NCI-H2107 (cell line): ENCODE measurements around the gene RALGAPA1.
"Not testable (repeated sequence)": the region's sequence is repeated elsewhere in the genome, so short reads cannot be mapped to it uniquely, and the experiment has no call there.

Experiments
- DNase-seq: peaks from one replicate; lab custom pipeline; 2025; lab: John Stamatoyannopoulos, UW

RALGAPA1 gene

DNA sequence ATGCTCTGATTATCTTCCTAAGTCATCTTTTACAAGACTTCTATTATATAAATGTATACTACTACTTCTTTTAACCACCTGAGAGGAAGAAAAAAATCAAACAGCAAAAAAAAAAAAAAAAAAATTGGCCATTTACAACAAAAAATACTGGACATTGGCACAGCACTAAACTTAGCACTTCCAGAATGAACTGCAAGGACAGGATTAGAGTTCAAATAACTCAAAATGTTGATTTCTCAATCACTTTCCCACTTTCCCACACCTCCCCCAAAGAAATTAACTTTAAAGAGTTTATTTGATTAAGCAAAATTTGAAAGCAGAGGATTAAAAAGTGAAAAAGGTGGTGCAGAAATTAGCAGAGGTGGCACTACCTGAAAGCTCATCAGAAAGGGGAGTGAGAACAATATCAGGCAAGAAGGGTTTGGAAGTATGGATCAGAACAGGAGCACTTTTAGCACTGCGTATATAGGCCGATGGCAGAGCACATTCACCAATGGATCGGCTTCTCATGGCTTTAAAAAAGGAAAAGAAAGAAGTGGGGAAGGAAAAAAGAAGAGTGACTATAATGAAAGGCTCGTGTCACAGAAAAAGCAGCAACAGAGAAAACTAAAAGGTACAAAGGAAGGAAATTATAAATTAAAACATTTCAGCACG is 109.2 kb downstream of the RALGAPA1 start:
- DNase-seq, result no peak

DNA sequence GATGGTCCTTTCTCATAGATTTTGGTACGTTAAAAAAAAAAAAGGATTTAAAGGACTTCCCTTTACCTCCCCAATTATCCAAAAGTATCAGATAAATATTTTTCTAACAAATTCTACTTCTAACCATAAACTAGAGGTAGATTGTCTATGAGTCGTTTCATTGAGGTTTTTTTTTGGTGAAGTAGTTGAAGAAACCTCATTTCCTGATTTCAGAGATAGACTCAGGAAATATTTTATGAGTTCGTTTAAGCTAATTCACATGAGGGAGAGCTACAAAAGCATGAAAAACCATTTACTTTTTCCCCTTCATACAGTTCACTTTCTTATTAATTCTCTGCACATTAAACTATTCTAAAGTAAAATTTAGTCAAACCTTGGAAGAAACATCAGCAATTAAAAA is 112.5 kb downstream of the RALGAPA1 start:
- no peak for DNase-seq

DNA sequence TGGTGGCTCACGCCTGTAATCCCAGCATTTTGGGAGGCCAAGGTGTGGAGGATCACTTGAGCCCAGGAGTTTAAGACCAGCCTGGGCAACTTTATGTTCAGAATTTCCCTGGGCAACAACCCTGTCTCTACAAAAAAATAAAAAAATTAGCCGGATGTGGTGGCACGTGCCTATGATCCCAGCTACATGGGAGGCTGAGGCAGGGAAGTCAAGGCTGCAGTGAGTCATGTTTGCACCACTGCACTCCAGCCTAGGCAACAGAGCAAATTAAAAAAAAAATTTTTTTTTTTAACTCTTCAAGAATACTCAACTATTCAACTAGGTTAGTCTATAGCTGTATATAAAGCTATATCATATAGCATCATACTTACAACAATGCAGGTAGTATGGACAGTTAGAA is 113.0 kb downstream of the RALGAPA1 start:
- DNase-seq, result no peak

DNA sequence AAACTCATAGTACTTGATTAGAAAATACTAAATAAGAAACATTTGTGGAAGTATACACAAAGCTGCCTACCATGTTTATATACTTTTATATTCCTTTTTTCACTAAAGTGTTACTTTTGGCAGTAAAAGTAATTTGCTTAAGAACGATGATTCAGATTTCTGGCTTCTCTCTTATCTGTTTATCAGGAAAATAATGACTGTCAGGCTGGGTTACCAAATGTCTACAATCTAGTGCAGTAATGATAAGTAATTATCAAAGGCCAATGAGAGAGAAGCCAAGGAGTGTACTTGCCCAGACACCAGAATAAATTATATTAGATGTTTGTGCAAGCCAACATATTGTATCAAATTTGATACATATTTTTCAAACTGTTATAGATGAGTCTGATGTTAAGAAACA is 113.4 kb downstream of the RALGAPA1 start:
- no peak for DNase-seq

DNA sequence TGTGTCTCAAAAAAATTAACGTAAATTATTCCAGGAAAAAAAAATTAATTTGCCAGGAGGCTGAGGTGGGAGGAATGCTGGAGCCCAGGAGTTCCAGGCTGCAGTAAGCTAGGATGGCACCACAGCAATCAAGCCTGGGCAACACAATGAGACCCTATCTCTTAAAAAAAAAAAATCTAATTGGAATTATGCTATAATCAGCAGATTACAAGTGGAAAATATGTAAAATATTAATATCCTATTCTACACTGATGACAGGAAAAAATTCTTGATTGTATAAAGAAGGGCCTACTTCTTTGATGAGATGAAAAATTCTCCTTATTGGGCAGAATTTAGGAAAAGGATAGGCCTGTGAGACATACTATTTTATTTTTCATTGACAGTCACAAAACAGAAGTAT is 114.0 kb downstream of the RALGAPA1 start:
- DNase-seq, result no peak

DNA sequence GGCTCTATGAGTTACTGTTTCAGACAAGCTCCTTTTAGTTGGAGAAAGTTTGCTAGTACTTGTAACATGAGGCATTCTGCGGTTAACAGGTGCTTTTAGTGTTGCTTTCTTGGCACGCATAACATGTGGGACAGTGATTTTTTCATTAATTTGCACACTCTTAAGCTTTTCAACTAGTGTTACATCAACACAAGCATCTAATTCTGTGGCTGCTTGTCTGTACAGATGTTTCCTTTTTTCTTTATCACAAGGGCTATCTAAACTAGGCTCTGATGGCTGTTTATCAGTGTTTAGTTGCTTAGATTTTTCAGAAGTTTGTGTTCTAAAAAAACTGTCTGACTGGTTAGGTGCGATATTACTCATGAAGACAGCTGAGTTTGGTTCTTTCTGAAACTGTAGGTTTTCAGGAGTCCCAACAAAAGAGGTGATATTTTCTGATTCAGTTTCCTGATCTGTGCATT is 120.1 kb downstream of the RALGAPA1 start:
- DNase-seq, result no peak

GRCh38 chr14:35688126-35688826 is 120.8 kb downstream of the RALGAPA1 start:
- DNase-seq, result no peak

DNA sequence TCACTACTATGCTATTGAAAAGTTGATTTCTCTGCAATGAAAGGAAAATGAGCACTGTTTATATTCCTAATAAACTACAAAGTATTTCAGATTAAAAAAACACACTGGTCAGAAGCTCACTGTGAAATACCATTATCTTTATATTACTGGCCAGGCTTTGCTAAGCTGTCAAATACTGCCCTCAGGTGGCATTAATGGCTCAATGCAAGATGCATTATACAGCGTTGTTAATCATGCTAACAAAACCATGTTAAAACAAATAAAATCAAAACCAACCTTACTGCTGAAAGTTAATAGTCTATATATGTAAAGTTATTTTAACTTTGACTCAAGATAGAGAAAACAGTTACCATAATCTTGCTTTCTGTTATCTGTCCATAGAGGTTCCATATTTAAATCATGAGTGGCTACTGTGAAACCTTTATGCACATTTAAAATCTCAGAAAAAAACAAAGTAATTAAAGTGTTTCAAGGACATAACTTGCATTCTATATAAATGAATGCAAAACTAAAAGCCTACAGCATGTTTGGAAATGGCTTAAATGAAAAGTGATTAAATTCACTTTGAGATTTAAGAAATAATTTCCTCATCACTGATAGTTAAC is 121.7 kb downstream of the RALGAPA1 start:
- peak; percentile 12 for DNase-seq

- not testable (repeated sequence) for DNase-seq
Observed at GRCh38 chr14:35683688-35684087, 125.4 kb downstream of the RALGAPA1 start.

DNA sequence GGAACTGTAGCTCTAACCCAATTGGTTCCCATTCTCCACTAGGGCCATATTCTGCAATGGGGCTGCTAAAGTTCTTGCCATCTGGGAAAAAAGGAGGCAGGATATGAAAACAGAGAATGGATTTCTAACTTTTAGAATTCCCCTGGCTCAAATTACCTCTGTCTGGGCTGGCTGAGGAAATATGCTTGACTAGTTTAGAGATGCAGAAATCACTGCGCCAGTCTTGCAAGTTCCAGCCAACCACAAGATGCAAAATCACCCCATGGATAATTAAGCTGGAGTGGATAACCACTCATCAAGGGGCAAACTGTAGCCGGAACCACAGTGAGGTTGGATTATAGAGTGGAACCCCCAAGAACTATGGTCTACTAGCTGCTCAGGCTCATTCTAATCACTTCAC is 126.3 kb downstream of the RALGAPA1 start:
- no peak for DNase-seq

DNA sequence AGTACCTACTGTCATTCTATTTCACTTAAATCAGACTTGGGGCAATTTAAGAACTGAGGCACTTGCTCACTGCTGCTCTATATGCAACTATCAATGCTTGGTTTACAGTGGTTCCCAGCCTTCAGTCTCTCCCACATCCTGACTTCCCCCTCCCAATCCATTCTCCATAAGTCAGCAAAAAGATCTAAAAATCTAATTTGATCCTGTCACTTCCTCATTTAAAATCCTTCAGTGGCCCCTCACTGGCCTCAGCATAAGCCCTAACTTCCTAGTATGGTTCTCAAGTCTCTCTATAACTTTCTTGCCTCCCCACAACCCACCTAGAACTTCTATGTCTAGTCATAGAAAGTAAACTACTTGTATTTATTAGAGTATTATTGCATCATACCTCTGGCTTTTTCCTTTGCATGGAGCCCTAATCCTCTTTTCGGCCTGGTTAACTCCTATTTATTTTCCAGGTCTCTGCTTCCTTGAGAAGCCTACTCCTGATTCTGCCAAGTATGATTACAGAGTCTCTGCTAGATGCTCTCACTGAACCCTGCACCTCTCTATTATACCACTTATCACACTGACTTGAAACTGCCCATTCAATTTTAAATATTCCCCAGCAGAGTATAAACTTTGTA is 130.6 kb downstream of the RALGAPA1 start:
- no peak for DNase-seq

GRCh38 chr14:35669782-35670181 is 139.3 kb downstream of the RALGAPA1 start:
- DNase-seq, result no peak

DNA sequence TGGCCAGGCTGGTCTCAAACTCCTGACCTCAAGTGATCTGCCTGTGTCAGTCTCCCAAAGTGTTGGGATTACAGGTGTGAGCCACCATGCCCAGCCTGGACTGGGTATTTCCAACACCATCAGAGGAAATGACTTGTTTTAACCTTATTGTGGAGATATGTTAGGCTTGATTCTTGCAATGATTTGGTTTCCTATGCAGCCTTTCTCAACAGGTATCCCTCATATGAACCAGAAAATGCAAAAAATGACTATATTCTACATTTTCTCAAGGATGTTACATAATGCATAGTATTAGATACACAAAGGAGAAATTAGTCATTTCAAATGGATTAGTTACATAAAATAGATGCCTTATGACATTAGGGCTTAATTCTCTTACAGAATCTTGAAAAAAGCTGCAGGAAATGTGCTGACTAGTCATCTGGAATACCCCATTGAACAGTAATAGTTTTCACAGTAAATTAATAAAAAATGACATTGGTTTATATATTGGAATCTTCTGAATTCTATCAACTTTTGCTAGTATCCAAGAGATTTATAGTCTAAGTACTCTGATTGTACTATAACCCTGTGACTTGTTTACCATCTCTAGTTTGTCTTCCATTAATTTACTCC is 142.6 kb downstream of the RALGAPA1 start:
- DNase-seq, result no peak

DNA sequence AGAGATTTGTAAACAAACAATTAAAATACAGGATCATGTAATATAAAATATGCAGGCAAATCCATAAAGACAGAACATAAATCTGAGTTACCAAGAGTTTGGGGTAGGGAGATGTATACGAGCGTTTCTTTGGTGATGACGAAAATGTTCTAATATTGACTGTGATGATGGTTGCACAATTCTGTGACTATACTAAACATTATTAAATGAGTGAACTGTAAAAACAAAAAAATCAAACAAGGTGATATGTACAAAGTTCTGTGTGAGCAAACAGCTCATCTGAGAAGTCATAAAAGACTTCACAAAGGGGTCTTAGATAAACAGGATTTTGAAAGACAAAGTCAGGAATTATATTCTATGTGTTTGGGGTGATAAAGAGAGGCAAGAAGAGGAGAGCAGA is 147.2 kb downstream of the RALGAPA1 start:
- DNase-seq, result no peak

DNA sequence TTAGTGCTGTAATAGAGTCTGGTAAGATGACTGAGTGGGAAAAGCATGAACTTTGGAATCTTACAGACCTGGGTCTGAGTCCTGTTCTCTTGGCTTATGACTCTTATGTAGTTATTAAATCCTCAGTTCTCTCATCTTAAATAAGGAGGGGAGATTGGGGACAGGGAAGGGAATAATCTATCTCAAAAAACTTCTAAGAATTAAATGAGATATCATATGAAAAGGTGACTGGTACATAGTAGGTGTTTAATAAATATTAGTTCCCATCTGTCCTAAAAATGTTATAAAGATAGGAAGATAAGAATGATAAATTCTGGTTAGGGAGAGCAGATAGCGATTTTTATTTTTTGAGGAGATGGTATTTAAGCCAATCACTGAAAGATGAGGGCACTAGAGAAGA is 156.1 kb downstream of the RALGAPA1 start:
- no peak for DNase-seq

GRCh38 chr14:35643513-35643912 is 165.6 kb downstream of the RALGAPA1 start:
- DNase-seq, result no peak

DNA sequence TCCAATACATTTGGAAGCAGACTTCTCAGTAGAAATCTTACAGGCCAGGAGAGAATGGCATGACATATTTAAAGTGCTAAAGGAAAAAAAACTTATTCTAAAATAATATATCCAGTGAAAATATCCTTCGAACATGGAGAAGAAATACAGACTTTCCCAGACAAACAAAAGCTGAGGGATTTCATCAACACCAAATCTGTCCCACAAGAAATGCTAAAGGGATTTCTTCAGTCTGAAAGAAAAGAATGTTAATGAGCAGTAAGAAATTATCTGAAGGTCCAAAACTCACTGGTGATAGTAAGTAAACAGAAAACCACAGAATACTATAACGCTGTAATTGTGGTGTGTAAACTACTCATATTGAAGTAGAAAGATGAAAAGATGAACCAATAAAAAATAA is 171.2 kb downstream of the RALGAPA1 start:
- DNase-seq, result no peak

DNA sequence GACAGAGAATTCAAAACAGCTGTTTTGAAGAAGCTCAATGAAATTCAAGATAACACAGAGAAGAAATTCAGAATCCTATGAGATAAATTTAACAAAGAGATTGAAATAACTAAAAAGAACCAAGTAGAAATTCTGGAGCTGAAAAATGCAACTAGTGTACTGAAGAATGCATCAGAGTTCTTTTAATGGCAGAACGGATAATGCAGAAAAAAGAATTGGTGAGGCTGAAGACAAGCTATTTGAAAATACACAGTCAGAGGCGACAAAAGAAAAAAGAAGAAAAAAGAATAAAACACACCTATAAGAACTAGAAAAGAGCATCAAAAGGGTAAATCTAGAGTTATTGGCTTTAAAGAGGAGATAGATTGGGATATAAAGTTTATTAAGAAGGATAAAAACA is 171.8 kb downstream of the RALGAPA1 start:
- no peak for DNase-seq

GRCh38 chr14:35632676-35633075 is 176.4 kb downstream of the RALGAPA1 start:
- no peak for DNase-seq

DNA sequence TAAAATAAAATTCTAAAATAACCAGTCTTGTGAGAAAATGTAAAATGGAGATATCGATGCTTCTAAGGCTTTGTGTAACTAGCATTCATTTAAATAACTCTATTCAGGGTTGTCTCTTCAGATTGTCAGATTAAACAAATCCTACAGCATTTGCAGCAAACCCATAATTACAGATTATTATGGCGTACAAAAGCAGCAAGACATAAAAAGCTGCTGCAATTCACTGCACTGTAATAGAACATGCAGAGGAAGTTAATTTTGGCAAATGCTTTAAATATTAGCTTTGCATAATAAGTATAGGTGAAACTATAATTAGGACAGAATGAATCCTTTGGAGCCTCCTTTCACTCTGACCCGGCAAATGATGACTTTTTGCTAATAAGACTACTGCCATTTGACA is 176.8 kb downstream of the RALGAPA1 start:
- no peak for DNase-seq

DNA sequence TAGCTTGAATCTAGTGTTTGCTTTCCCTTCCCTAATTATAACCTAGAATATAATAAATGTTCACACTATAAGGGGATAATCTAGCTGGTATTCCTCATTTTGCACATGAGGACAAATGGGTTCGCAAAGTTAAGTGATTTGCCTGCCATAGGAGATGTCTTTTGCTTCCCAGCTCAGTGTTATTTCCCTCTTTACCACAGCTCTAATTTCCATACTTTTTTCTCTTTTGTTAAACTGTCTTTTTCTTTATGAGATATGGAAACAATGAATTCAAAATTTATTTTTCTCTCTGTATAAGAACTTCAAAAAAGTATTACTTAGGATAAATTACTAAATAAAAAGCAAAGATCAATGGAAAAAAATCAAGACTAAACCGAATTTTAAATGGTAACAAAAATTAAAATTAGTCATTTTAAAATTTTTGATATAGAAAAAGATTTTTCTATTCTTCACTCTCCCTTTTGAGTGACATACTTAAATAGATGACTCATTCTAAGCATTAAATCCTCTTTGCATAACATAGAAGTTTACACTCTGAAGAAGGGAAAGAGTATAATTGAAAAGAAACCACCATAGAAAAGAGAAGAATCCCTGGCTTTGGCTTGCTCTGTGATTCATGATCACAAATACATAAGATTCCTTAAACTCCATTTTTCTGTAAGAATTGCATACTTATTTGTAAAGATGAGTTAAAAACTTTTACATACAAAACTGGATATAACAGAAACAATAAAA is 177.9 kb downstream of the RALGAPA1 start:
- DNase-seq, result no peak

GRCh38 chr14:35628989-35629388 is 180.1 kb downstream of the RALGAPA1 start:
- no peak for DNase-seq
